Stimulated activated CD8-positive, alpha-beta memory T cell treated with anti-CD3 and anti-CD28 coated beads, Interleukin-2, amount 100 ng/mL, for 1 hour (primary cell): ENCODE data around the gene HIF1A.
"Not testable (repeated sequence)": the region's sequence is repeated elsewhere in the genome, so short reads cannot be mapped to it uniquely, and the experiment has no call there.

Experiments used
- DNase-seq, 2 donors: peaks; one replicate each; pipeline ENCODE4 v3.0.0-alpha.2; 2020; ENCODE audit warnings: low read depth in 2 of 2

The HIF1A gene

DNA sequence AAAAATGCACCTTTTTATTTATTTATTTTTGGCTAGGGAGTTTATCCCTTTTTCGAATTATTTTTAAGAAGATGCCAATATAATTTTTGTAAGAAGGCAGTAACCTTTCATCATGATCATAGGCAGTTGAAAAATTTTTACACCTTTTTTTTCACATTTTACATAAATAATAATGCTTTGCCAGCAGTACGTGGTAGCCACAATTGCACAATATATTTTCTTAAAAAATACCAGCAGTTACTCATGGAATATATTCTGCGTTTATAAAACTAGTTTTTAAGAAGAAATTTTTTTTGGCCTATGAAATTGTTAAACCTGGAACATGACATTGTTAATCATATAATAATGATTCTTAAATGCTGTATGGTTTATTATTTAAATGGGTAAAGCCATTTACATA is 52.0 kb downstream of the HIF1A start:
- no peak for DNase-seq

DNA sequence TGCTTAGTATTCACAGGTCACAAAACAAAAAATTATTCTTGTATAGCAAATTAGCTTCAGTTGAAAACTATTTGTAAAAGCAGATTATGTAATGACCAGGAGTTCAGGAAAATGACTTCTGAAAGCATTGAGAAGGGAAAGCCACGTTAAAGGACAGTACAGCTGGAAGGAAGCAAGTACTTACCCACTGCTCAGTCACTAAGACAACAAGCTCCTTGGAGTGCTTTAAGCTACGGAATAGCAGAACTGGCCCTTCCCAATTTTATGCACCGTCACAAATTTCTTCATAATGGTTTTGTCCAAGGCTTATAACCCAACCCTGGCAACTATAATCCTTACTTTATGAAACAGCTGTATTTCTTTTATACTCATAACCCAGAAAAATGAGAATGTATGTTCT is 54.0 kb downstream of the HIF1A start:
- no peak for DNase-seq

DNA sequence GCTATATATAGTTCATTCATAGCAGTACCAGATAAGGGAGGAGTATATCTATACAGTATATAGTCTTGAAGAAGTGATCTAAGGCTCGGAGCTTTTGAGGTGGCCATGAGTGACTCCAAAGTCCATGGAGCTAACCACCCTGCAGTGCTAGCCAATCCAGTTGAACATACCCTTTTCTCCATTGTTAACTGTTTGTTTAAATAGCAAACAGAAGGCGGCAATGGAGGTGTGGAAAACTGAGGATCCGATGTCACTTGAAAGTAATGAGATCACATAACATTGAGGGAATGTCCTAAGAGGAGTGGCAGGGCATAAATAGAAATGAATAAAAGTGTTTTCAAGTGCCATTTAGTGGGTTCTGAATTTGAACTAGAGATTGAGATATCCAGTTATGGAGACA is 54.6 kb downstream of the HIF1A start:
- DNase-seq, result no peak

DNA sequence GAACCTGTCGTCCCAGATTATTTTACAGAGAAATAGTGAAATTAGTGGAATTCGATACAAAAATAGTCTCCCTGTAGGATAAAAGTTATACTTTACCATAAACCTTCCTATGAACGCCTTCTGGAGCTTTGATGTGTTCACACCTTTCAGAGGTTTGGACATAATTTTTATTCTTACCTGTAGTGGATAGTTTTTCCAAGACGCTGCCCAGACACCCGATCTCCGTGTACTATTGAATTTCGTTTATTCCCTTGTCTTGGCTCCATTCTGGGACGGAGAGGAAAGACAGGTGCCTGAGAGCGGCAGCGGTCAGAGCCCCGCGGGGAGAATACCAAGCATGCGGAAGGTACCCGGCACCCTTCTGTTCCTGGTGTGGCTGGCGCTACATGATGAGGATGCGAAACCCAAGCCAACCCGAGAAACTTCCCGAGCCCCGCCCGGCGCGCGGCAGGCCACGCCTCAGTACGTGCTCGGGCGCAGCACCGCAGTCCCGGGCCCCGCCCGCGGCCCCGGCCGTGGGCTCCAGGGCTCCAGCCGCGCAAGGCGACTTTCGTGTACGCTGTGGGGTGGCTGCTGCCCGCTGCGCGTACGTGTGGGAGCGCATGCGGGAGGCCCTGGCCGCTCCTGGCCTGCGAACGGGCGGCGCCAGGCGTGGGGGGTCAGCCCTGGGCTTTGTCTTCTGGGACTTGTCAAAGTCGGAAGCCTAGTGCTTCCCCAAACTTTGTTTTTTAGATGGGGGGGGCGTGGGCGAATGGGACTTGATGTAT is 55.6 kb downstream of the HIF1A start:
- peak; percentile 32 to 59 for DNase-seq

DNA sequence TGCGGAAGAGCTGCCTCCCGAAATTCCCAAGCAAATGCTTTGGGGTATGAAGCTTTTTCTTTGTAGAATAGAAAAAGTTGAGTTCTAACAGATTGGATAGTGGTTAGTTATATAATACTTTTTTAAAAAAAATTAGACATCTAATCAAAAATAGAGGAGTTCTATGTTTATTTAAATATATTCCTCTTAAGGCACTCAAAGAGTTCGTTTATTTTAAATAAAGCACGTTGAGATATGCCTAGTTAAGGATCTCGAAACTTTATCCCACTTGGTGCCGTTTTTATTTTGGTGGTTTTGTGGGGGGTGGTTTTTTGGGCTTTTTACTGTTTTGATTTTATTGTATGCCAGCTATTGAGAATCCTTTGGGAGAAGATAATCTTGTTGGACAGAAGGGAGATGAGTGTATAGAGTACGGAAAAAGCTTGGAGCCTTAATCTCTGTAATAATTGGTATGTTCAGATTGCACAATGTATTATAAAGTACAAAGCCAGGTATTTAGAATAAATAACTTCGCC is 56.2 kb downstream of the HIF1A start:
- no peak for DNase-seq

DNA sequence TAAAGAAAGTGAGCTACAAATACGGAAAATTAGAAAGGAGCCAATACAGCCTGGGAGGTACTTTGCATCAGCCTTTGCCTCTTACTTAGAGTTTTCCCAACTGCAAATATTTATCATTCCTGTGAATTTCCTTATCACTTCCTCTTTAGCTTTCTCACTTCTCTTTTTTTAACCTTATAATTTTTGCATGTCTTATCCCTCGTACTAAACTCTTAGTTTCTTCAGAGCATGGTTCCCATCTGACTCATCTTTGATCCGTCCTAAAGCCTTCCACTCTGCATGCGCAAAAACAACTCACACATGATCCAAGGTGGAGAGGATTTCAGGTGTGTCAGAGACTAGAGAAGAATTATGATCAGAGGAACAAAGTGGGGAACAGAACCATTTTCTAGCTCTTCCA is 57.3 kb downstream of the HIF1A start:
- no peak for DNase-seq

DNA sequence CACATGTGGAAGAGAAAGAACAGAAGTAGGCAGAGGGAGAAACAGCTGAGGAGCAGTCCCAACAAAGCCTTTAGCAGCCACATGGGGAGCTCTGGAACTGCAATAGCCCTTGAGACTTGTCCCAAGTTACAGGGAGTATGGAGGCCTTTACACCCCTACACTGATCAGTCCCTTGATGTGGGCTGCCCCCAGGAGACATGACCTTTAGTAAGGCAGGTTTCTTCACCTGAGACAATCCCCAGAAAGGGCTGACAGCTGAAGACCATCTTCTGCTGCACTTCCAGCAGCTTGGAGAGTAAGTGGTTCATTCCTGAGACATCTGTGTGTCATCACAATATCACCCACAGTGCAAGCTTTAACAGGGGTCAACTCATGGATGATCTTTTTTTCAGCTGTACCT is 58.3 kb downstream of the HIF1A start:
- DNase-seq, result no peak

DNA sequence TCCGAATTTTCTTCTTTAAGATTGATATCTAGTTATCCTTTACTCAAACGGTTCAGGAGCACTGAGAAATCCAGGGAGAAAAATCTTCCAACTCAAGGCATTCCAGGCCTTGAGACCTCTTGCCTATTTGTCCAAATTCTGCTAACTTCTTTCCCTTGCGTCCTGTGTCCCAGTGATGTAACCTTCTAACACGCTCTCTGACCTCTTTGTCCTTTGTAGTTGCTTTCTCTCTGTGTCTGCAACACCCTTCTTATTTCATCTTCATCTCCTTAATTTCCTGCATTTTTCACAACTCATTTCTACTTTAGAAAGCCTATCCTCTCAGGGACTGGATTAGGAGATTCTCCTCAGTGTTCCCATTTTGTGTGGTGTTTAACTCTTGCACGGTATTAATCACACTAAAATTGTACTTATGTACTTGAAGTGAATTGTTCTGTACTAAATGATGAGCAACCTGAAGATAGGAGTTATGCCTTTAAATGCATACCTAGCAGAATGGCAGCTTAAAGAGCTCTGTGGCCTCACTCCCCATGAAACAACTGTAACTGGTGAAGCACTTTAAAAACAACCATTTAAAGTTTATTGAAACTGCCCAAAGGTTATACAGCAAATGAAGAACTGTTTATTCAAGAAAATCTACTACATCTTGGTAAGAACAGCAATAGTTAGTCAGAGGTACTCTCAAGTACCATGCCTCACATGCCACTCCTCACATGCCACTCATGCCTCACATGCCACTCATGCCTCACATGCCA is 59.5 kb downstream of the HIF1A start:
- no peak for DNase-seq

DNA sequence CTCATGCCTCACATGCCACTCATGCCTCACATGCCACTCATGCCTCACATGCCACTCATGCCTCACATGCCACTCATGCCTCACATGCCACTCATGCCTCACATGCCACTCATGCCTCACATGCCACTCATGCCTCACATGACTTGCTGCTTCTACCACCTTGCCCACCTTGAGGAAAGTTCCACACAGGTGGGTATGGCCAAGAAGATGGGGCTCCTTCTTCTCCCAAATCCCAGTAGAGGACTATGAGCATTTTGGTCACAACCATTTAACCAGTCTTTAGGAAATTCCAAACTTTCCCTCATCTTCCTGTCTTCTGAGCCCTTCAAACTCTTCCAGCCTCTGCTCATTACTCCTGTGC is 60.0 kb downstream of the HIF1A start:
- DNase-seq, result not testable (repeated sequence)

DNA sequence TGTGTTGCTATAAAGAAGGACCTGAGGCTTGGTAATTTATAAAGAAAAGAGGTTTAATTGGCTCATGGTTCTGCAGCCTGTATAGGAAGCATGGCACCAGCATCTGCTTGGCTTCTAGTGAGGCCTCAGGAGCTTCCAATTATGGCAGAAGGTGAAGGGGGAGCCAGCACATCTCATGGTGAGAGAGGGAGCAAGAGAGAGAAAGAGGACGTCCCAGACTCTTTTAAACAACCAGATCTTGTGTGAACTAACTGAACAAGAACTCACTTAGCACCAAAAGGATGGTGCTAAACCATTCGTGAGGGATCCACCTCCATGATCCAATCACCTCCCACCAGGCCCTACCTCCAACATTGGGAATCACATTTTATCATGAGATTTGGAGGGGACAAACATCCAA is 60.8 kb downstream of the HIF1A start:
- DNase-seq, result no peak

DNA sequence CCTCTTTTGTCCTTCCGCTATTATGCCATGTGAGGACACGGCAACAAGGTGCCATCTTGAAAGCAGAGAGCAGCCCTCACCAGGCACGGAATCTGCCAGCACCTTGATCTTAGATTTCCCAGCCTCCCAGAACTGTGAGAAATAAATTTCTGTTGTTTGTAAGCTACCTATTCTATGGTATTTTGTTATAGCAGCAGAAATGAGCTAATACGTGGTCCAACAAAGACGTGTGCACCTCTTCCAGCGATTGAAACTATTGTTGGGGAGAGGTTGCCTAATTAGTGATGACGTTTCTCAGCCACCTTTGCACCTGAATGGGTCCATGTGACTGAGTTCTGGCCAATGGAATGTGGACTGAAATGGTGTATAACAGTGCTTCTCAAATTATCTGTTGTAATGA is 64.6 kb downstream of the HIF1A start:
- DNase-seq, result no peak

DNA sequence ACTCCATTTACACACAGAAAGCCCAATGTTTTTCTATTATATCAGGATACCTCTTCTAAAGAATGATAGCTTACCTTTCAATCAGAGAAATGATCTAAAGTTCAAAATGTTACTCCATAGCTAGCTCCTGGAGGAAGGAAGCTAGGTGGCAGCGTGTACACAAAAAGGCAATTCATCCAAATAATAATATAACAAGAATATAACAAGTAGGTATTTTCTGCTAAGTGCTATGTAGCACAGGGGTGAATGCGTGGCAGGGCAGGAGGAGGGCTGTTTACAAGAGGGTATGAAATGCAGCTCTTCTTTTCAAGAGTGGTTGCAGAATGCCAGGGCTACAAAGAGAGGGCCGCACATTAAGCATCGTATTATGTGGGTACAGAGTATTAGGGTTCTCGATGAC is 66.2 kb downstream of the HIF1A start:
- no peak for DNase-seq

DNA sequence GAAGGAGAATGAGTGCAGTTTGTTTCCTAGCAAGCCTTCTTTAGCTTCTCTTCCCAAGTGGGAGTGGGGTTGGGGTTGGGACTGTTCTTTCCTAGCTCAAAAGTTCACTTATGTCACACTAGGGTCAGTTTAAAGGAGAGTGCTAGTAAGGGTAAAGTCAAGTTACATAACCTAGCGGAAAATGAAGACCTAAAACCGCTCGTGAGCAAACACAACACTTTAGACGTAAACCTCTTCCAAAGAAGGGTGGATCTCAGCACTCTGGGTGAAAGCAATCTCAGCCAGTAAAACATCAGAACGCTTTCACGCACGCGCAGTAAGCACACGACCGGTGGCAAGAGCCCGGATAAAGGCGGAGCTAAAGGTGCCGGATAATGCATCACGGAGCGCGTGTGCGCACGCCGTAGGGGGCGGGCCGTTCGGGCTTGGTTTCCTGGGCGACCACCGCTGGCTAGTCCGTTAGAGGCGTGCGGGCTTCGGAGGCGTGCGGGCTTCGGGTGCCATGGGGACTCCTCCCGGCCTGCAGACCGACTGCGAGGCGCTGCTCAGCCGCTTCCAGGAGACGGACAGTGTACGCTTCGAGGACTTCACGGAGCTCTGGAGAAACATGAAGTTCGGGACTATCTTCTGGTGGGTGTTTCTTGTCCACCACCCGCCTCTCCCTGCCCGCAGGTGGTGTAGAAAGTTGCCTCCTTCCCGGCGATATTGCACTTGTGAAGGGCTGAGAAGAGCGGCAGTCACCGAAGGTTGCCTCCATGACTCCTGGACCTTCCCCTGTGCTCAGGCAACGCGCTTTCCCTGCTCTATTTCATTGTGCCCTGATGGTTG is 66.9 kb downstream of the HIF1A start, which contains the start of gene SNAPC1:
SNAPC1 (plus strand) TSS at position 462 of the 828 bp plus-strand sequence; CDS start at position 503, 41 bp downstream.
- DNase-seq, result peak; percentile 93 to 97

DNA sequence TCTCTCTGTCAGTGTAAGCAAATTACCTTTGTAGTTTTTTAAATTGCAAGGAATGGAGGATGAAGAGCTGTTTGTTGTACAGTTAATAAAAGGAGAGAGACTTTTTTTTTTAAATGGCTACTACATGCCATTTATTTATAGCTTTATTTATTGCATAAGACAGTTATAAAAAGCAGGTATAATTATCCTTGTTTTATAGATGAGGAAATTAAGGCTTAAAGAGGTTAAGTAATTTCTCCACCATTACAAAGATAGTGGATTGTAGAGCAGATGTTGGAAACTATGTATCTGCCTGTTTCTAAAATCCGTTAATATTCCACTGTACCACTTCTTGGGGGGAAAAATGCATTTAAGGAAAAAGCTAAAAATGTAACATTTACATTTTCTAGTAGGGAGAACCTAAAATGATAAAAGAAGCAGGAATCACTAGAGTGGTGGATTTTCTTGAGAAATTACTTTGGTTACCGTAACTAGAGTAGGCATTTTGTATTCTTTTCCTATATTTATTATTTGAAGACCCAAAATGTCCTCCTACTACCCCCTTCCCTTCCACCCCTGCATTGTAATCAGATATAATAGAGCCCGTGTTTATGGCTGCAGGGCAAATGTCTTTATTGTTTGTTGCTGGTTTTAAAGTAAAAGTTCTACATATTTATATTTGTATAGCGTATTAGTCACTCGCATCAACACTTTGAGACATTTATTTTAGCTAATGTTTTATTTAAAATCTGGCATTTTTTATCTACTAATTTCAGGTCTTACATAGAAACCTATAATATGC is 69.2 kb downstream of the HIF1A start:
- DNase-seq, result no peak

DNA sequence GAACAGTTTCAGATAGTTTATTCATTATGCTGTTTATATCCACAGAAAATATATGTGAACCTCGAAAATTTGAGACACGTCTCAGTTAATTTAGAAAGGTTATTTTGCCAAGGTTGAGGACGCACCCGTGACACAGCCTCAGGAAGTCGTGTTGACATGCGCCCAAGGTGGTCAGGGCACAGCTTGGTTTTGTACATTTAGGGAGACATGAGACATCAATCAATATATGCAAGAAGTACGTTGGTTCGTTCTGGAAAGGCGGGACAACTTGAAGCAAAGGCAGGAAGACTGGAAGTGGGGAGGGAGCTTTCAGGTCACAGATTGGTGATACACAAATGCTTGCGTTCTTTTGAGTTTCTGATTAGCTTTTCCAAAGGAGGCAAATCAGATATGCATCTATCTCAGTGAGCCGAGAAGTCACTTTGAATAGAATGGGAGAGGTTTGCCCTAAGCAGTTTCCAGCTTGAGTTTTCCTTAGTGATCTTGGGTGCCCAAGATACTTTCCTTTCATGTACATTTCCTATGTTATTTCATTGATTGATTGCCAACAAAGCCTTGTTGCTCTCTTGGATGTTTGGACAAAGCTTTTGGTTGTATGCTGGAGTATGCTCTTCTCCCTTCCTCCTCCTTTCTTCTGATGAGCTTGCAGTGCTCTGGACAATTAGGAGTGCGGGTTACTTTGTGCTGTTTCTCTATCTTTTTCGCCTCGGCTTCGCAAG is 70.1 kb downstream of the HIF1A start:
- DNase-seq, result no peak

DNA sequence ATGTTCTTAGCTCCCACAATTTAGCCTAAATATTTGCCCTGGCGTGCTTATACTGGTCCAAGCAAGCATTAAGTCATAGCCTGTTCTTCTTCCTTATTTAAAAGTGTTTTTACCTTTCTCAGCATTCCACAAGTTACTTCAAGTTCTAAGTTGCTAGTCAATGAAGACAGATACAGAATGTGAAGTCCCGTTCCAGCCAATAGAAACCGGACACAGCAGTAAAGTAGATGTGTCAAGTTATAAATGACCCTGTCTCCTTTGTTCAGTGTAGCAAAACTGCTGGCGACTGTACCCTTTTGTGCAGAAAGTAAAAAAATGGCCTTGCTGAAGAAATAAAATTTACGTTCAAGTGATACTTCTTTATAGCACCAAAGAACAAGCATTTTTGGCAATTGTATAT is 70.8 kb downstream of the HIF1A start:
- DNase-seq, result no peak

DNA sequence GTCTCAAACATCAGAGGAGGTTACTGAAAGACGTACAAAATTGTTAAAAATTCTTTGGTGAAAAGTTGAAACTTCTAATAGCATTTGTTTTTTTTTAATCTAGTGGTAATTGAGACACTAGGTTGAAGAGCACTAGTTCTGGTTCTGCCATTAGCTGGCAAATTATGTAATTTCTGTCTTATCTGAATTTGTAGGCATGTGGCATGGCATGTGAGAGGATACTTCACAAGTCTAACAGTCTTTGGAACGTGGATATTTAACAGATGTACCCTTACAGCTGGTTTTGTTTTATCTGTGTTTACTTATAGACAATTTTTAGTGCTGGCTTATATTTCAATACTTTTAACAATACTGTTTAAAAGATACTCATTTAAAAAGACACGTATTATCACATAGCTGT is 72.9 kb downstream of the HIF1A start:
- no peak for DNase-seq

DNA sequence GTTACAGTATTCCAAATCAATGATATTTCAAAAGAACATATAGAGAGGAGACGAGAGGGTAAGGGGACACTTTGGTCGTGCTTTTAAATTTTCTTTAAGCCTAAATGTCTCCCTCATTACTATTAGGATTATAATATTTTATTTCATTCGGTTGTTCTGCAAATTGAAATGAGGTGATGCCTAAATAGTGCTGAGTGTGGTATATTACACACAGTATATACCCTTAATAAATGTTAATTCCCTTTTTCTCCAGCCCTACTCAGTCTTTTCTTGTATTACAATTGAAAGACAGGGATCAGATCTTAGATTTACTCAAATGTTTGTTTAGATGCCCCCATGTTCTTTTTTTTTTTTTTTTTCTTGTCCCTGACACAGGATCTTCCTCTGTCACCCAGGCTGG is 74.6 kb downstream of the HIF1A start:
- no peak for DNase-seq

DNA sequence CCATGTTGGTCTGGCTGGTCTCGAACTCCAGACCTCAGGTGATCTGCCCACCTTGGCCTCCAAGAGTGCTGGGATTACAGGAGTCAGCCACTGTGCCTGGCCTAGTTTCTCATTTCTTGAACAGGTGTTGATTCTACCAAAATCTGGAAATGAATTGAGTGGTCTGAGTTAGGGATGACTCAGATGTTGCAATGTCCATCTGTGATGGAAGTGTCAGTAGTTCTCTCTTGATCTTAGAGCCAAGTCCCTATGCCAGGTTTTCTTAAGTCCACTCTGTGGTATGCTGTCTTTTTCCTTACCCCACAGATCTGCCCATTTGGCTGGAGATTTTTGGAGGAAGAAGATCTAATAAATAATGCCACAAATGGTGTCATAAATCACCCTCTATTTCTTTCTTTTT is 79.5 kb downstream of the HIF1A start:
- no peak for DNase-seq

DNA sequence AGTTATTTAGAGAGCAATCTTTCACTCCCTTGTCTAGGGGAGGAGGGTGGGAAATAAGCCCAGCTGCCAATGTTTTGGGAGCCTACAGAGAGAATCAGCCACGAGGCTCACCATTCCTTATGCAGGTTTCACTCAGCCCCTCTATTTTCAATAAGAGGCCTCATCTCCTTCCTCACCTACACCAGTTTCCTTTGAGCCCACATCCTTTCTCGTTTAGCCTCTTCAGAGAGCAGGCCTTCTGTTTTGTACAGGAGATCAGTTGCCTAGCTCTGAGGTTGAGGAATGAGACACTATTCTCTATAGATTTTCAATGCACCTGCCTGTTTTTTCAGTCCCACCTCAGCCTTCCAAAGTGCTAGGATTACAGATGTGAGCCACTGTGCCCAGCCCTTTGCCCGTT is 84.8 kb downstream of the HIF1A start:
- no peak for DNase-seq

DNA sequence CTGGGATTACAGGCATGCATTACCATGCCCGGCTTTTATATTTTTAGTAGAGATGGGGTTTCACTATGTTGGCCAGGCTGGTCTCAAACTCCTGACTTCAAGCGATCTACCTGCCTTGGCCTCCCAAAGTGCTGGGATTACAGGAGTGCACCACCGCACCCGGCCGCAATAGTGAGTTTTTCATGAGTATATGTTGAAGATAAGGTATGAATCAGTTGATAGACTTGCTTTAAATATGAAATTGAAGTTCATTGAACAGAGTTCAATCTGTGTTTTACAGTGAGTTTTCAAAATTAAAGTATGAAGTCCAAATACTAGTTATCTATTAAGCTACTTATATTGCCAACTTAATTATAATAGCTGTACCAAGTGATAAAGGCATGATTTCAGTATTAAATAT is 102.0 kb downstream of the HIF1A start:
- no peak for DNase-seq
